ENCODE data around the gene CCDC13.

The CCDC13 gene

DNA sequence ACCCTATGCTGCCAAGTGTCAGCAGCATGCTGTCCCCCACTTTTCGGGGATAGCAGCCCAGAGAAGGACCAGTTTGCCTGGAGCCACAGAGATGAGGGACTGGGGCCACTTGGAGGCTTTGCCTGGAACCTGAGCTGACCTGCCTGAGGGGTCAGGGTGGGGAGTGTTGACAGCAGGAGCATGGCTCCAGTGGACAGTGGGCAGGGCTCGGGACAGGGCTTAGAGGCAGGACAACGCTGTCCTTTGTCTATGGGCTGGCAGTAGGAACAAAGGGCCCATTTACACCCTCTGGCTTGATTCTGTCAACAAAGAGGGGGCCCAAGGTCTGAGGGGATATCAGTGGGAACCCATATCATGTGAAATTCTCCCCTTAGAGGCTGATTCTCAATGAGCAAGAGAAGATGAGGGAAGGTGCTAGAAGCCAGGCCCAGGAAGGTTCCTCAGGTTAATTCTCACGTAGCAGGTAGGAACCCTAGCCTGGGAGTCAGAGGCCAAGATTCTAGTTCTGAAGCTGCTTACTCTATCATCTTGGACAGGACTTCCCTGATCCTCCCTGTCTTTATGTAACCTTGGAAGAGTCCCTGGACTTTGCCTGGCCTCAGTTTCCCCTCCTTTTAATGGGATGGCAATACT lies 40.7 kb downstream of the CCDC13 start:
- TF ChIP-seq CTCF (IDR thresholded peaks at IDR 0.05; ENCODE audit: low read depth, low read length), result no peak
- no peak for DNase-seq (ENCODE audit: low read depth in 2 of 2)
- H3K4me3 ChIP-seq (replicated peaks in 1 of 2; ENCODE audit: low read depth in 2 of 2, low read length in 2 of 2), result no peak overlapping the region

DNA sequence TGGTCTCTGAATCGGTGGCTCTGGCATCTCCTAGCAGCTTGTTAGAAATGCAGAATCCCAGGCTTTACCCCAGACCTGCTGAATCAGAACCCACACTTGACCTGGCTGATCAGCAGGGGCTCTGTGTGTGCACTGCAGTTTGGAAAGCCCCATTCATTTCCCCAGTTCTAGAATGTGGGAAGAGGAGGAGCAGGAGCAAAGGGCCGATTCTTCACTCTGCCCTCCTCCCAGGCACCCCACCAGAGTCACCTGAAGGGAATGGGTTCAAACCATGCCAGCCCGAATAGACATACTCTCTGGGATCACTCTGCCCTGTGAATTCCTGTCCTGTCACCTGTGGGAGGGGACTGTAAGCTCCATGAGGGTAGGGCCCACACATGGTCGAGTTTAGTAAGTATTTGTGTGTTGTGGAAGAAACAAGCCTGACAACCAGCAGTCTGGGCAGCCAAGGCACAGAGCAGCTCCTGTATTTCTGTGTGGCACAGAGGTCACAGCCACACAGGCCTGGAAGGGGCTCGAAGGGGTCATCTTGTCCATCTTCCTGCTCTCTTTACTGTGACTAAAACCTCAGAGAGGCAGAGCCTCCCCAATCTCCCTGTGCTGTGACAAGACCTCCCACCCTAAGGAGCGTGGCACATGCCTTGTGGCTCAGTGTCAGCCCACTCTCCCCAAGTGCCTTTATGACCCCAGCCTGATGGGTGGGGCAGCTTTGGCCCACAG lies 41.4 kb downstream of the CCDC13 start:
- no peak for TF ChIP-seq CTCF (IDR thresholded peaks at IDR 0.05; ENCODE audit: low read depth, low read length)
- no peak overlapping the region for H3K4me3 ChIP-seq (replicated peaks in 1 of 2; ENCODE audit: low read depth in 2 of 2, low read length in 2 of 2)
- DNase-seq (ENCODE audit: low read depth in 2 of 2), result no peak

DNA sequence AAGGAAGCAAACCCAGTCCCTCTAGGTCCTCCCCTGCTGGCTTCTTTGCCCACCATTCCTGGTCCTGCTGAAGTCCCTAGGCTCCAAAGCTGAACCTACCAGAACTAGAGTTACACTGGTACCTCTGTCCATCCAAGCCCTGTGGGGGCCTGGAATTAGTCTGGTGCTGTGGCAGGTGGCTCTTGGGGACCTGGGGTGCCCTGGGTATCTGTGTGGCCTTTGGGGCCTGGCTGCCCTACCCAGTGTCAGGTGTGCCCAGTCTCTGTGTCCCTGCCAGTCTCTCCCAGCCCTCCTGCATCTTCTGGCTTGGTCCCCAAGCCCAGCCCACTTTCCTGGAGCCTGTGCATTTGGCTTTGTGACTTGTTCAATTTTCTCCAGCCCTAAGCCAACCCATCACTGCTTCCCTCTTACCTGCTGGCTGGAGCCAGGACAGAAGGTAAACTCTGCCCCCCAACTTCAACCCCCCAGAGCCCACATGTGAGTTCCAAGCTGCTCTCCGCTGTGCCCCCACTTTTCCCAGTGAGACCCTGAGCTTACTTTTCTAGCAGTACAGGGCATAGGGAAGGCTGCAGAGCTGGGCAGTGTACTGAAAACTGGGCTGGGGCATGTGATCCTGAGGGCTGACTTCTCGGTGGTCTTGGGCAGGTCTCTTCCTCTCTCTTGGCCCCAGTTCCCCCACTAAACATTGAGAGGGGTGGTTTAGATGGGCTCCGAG lies 42.2 kb downstream of the CCDC13 start:
- H3K4me3 ChIP-seq (replicated peaks in 1 of 2; ENCODE audit: low read depth in 2 of 2, low read length in 2 of 2), result no peak overlapping the region
- no peak for TF ChIP-seq CTCF (IDR thresholded peaks at IDR 0.05; ENCODE audit: low read depth, low read length)
- no peak for DNase-seq (ENCODE audit: low read depth in 2 of 2)

GRCh38 chr3:42730294-42730693 lies 42.8 kb downstream of the CCDC13 start:
- DNase-seq (ENCODE audit: low read depth in 2 of 2), result no peak
- H3K4me3 ChIP-seq (replicated peaks in 1 of 2; ENCODE audit: low read depth in 2 of 2, low read length in 2 of 2), result no peak overlapping the region
- no peak for TF ChIP-seq CTCF (IDR thresholded peaks at IDR 0.05; ENCODE audit: low read depth, low read length)

DNA sequence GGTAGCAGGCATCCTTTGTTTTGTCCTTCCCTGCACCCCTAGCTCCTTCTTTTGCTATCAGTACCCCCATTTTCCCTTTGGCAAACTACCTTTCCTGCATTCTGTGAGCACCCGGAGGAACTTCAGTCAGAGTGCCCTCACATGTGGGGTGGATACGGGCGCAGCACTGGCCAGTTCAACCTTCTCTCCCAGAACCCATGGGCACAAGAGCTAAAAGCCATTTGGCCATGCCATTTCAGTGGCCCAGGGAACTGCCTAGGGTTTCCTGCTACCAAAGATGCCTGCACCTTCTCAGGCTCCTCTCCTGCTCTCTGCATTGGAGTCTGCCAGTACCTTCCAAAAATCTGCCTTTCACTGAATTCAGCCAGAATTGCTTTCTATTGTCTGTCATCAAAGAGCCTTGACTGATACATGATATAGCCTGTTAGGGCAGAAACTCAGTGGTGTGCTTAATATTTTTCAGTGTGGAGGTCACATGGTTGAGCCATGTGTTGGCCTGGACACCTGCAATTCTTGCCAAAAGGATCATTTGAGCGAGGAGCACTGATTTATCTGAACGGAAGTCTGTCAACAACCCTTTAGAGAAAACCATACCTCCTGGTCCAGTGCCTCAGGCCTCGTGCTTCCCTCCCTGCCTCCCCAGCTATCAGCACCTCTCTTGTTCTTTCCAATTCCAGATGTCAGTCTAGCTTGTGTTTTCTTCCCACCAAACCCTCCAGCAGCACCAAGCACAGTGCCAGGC lies 43.5 kb downstream of the CCDC13 start:
- no peak overlapping the region for H3K4me3 ChIP-seq (replicated peaks in 1 of 2; ENCODE audit: low read depth in 2 of 2, low read length in 2 of 2)
- peak in 1 of 2 donors; percentile 45 for DNase-seq (ENCODE audit: low read depth in 2 of 2)

More for the DNA sequence above, 43.5 kb downstream of the CCDC13 start:
- no peak for TF ChIP-seq CTCF (IDR thresholded peaks at IDR 0.05; ENCODE audit: low read depth, low read length)
